ENCODE measurements around the gene MTCH2. TPM values are rescaled to one million over a fixed set of nuclear protein-coding genes. Genes with fewer than 3 reads are reported as not detected.

Gene MTCH2
- total and polyA plus RNA-seq, 12 donors: 22.0 to 176 (median 89.6) TPM

DNA sequence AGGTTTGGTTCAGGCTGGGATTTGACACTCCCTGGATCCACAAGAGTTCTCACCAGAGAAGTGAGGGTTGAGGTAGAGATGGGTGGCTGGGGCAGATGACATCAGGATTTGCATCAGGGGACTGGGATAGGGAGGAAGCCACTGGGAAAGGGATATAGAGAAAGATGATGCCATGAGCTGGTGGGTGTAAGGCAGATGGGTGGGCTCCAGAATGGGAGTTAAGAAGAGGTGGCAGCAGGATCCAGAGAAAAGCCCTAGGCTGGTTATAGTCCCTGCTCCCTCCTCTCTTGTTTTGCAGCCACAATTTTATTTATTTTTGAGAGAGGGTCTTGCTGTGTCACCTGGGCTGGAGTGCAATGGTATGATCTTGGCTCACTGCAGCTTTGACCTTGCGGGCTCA, 46.4 kb downstream of the MTCH2 start:
- Histone ChIP-seq H3K27me3 (peaks cover 9% of the 10 kb centered on the region), H3K27ac (no peak overlapping the region), H3K4me1 (replicated peaks in 1 of 2) (peaks cover 9 to 12% of the 10 kb centered on the region in 2 donors), H3K36me3 (replicated peaks in 1 of 2) (no peaks in the 10 kb centered on the region), H3K4me3 (no peak overlapping the region), H3K9me3 (replicated peaks in 1 of 3) (no peaks in the 10 kb centered on the region)
- 83 to 100% (median 100%) methylated on average over 1 of the region's 1 CpG for WGBS, 4 donors
- TF ChIP-seq POLR2A (IDR thresholded peaks at IDR 0.05): no peak
- TF ChIP-seq CTCF (IDR thresholded peaks at IDR 0.05): no peak
- no peak for DNase-seq
- intact Hi-C loops (cut with DNase I): no loop called here

GRCh38 chr11:47595029-47595428, 47.3 kb downstream of the MTCH2 start:
- 60 to 76% (median 75%) methylated on average over 7 of the region's 7 CpGs for WGBS, 4 donors
- H3K27me3 ChIP-seq: peaks cover 12% of the 10 kb centered on the region

DNA sequence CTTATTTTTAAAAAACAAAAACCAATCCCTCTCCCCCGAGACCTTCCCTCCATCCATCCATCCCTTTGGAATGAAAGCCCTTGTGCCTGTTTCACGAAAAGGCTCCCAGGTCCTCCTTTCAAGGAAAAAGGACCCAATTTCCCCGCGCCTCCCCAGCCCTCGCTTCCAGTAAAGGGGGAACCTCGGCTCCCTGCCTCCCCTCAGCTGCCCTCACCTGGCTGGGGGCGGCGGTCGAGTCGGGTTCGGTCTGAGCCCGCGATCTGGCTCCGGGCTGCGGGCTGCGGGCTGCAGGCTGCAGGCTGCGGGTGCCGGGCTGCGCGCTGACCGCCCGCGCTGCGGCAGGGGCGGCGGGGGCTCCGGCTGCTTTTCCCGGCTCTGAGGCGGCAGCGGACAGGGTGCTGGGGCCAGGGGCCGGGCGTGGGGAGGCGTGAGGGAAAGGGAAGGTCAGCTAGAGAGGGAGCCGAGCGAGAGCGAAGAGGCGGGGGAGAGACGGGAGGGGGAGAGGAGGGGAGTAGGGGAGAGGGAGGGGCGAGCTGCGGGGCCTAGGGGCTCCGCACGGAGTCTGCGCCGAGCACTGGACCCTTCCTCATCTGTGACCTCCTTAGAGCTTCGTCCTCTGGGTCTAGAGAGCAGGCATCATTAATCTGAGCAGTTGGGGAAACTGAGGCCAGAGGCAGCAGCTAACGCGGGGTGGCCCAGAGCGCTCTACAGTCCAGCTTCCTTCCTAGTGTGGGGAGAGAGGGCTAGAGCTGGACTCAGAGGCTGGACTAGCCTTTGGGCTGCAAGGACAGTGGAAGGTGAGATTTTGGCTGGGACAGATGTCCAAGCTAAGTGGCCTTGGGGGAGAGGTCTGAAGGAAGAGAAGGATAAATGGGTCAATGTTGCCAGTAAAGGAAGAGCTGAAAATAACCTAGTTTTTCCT, 48.2 kb downstream of the MTCH2 start, which contains the start of gene C1QTNF4:
Gene C1QTNF4 (minus strand): TSS at position 478 of the 922 bp plus-strand sequence. CDS start 3,601 bp downstream, outside the sequence.
- TF ChIP-seq CTCF (IDR thresholded peaks at IDR 0.05) (no peak), POLR2A (IDR thresholded peaks at IDR 0.05) (no peak)
- intact Hi-C loops (cut with DNase I): no loop called here
- Histone ChIP-seq H3K4me3 (peak within 1 kb of the TSS in 1 of 4 donors; percentile 59), H3K36me3 (replicated peaks in 1 of 2) (no peaks in the 10 kb centered on the region), H3K27ac (no peak within 1 kb of the TSS), H3K4me1 (replicated peaks in 1 of 2) (peaks cover 9 to 12% of the 10 kb centered on the region in 2 donors), H3K9me3 (replicated peaks in 1 of 3) (no peaks in the 10 kb centered on the region), H3K27me3 (peaks cover 19% of the 10 kb centered on the region)
- DNase-seq: no peak
- 2 to 9% (median 5%) methylated on average over 13 to 48 of the region's 48 CpGs for WGBS, 4 donors

More at GRCh38 chr11:47595029-47595428, 47.3 kb downstream of the MTCH2 start:
- peaks cover 9 to 12% of the 10 kb centered on the region in 2 donors for H3K4me1 ChIP-seq (replicated peaks in 1 of 2)
- intact Hi-C loops (cut with DNase I): no loop called here
- H3K36me3 ChIP-seq (replicated peaks in 1 of 2): no peaks in the 10 kb centered on the region
- no peak for DNase-seq
- H3K9me3 ChIP-seq (replicated peaks in 1 of 3): no peaks in the 10 kb centered on the region
- H3K27ac ChIP-seq: no peak overlapping the region
- TF ChIP-seq CTCF (IDR thresholded peaks at IDR 0.05) (no peak), POLR2A (IDR thresholded peaks at IDR 0.05) (no peak)
- H3K4me3 ChIP-seq: no peak overlapping the region

DNA sequence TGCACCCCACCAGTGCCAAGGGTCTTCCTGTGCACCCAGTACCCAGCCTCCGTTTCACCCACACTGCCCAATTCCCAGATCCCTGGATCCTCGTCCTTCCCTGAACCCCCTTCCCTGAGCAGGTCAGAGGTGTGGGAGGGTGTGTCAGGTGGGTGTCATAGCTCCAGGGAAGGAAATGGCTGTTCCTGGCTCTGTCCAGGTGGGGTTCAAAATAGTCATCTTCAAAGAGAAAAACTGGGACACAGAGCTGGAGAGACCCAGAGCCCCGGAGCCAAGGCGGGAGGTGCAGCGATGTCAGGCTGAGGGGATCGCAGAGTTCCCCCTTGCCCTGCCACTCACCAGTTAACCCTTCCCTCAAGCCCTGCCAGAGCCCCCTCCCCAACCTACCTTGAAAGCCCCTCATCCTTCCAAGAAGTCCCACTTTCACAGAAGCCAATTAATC, 48.8 kb downstream of the MTCH2 start:
- no peak overlapping the region for H3K27ac ChIP-seq
- intact Hi-C loops (cut with DNase I): no loop called here
- no peak for TF ChIP-seq CTCF (IDR thresholded peaks at IDR 0.05)
- no peak for TF ChIP-seq POLR2A (IDR thresholded peaks at IDR 0.05)
- no peak for DNase-seq
- peaks cover 9 to 12% of the 10 kb centered on the region in 2 donors for H3K4me1 ChIP-seq (replicated peaks in 1 of 2)
- peak overlapping the region in 1 of 4 donors; percentile 59 for H3K4me3 ChIP-seq
- no peaks in the 10 kb centered on the region for H3K9me3 ChIP-seq (replicated peaks in 1 of 3)
- no peaks in the 10 kb centered on the region for H3K36me3 ChIP-seq (replicated peaks in 1 of 2)
- peaks cover 19% of the 10 kb centered on the region for H3K27me3 ChIP-seq
- WGBS, 4 donors: 4 to 13% (median 11%) methylated on average over 4 to 6 of the region's 6 CpGs
